GM19239 (cell line): ENCODE data around the gene COL26A1.
"Not testable (repeated sequence)": the region's sequence is repeated elsewhere in the genome, so short reads cannot be mapped to it uniquely, and the experiment has no call there.

Experiments
- DNase-seq: peaks from one replicate; pipeline ENCODE4 v3.0.0; 2011; ENCODE audit warnings: low spot score; ENCODE audit not compliant: insufficient read length
- FAIRE-seq: peaks from 2 replicates; lab custom pipeline; 2011; peaks lifted over from hg19 to GRCh38; lab: Jason Lieb, UNC

COL26A1 gene

GRCh38 chr7:101399759-101400158 lies 37.1 kb downstream of the COL26A1 start:
- FAIRE-seq, result no peak
- no peak for DNase-seq

- no peak for DNase-seq
- FAIRE-seq, result no peak
Measured at GRCh38 chr7:101400751-101401150, 38.1 kb downstream of the COL26A1 start.

- no peak for FAIRE-seq
- DNase-seq, result no peak
Measured at GRCh38 chr7:101401390-101402080, 38.9 kb downstream of the COL26A1 start.

GRCh38 chr7:101402081-101402779 lies 39.6 kb downstream of the COL26A1 start:
- FAIRE-seq (no peak), DNase-seq (no peak)

GRCh38 chr7:101402835-101403234 lies 40.2 kb downstream of the COL26A1 start:
- no peak for DNase-seq
- FAIRE-seq, result no peak

GRCh38 chr7:101405474-101406067 lies 42.9 kb downstream of the COL26A1 start:
- no peak for FAIRE-seq

GRCh38 chr7:101410743-101411507 lies 48.2 kb downstream of the COL26A1 start:
- FAIRE-seq, result no peak
- DNase-seq, result peak; percentile 48

More at GRCh38 chr7:101405474-101406067, 42.9 kb downstream of the COL26A1 start:
- DNase-seq, result no peak

- FAIRE-seq (no peak), DNase-seq (no peak)
Measured at GRCh38 chr7:101411508-101411874, 48.8 kb downstream of the COL26A1 start.

GRCh38 chr7:101412976-101413375 lies 50.3 kb downstream of the COL26A1 start:
- DNase-seq, result no peak

GRCh38 chr7:101418694-101419093 lies 56.0 kb downstream of the COL26A1 start:
- FAIRE-seq, result no peak
- no peak for DNase-seq

More at GRCh38 chr7:101412976-101413375, 50.3 kb downstream of the COL26A1 start:
- FAIRE-seq, result no peak

GRCh38 chr7:101419831-101420230 lies 57.2 kb downstream of the COL26A1 start:
- FAIRE-seq (no peak), DNase-seq (no peak)

GRCh38 chr7:101420436-101420835 lies 57.8 kb downstream of the COL26A1 start:
- no peak for FAIRE-seq
- DNase-seq, result no peak

- FAIRE-seq (no peak), DNase-seq (no peak)
Measured at GRCh38 chr7:101422356-101423195, 59.9 kb downstream of the COL26A1 start.

GRCh38 chr7:101426303-101427011 lies 63.8 kb downstream of the COL26A1 start:
- DNase-seq (no peak), FAIRE-seq (no peak)

- DNase-seq (no peak), FAIRE-seq (no peak)
Measured at GRCh38 chr7:101428093-101428866, 65.6 kb downstream of the COL26A1 start.

- FAIRE-seq (no peak), DNase-seq (no peak)
Measured at GRCh38 chr7:101432316-101432715, 69.6 kb downstream of the COL26A1 start.

GRCh38 chr7:101433688-101434087 lies 71.0 kb downstream of the COL26A1 start:
- DNase-seq (no peak), FAIRE-seq (no peak)

GRCh38 chr7:101434155-101434554 lies 71.5 kb downstream of the COL26A1 start:
- DNase-seq, FAIRE-seq: not testable (repeated sequence)
